GM13977 (cell line): ENCODE data around the gene HNRNPA2B1.

Experiments used
- DNase-seq: peaks from one replicate; pipeline ENCODE4 v3.0.0; 2012; ENCODE audit warnings: low spot score
- in situ Hi-C: fragments of 300-500 bp; cut with MboI; formaldehyde crosslinking; loops from one replicate; pipeline ENCODE4 v1.12.0; 2022; ENCODE audit warnings: low sequenced_read_pairs, low pct_unique_long_range_greater_than_20kb, mixed read lengths, inconsistent platforms; ENCODE audit not compliant: unreplicated experiment
- TF ChIP-seq, protein P1 (sequence below): IDR thresholded peaks from 2 replicates; pipeline ENCODE4 v1.5.1; 2012; ENCODE audit warnings: mild to moderate bottlenecking, control low read depth; ENCODE audit not compliant: insufficient read depth; ENCODE audit errors: extremely low read depth, missing control alignments

The HNRNPA2B1 gene

DNA sequence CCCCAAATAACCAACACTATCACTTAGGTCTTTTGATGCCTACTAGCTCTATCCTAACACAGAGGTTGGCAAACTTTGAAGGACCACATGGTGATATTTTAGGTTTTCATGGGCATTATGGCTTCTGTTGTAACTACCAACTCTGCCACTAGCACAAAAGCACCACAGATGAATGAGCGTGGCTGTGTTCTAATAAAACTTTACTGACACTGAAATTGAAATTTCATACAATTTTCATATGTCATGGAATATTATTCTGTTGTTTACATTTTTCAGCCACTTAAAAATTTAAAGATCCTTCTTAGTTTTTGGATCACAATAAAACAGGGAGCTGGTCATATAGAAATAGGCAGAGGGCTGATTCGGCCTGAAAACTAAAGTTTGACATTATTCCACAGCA, 27.4 kb upstream of the HNRNPA2B1 start:
- TF ChIP-seq, protein P1, sequence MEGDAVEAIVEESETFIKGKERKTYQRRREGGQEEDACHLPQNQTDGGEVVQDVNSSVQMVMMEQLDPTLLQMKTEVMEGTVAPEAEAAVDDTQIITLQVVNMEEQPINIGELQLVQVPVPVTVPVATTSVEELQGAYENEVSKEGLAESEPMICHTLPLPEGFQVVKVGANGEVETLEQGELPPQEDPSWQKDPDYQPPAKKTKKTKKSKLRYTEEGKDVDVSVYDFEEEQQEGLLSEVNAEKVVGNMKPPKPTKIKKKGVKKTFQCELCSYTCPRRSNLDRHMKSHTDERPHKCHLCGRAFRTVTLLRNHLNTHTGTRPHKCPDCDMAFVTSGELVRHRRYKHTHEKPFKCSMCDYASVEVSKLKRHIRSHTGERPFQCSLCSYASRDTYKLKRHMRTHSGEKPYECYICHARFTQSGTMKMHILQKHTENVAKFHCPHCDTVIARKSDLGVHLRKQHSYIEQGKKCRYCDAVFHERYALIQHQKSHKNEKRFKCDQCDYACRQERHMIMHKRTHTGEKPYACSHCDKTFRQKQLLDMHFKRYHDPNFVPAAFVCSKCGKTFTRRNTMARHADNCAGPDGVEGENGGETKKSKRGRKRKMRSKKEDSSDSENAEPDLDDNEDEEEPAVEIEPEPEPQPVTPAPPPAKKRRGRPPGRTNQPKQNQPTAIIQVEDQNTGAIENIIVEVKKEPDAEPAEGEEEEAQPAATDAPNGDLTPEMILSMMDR, result no peak
- in situ Hi-C loops, result no loop called here
- no peak for DNase-seq

DNA sequence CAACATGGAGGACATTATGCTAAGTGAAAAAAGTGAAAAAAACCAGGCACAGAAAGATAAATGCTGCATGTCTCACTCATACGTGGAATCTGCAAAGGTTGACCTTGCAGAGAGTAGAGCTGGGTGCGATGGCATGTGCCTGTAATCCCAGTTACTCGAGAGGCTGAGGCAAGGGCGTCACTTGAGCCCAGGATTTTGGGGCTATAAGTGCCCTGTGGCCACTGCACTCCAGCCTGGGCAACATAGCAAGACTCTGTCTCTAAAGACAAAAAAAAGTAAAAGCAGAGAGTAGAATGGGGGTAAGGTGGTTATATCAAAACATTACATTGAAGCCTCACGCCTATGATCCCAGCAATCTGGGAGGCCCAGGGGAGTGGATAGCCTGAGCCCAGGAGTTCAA, 23.8 kb upstream of the HNRNPA2B1 start:
- no peak for DNase-seq
- TF ChIP-seq, protein P1, result no peak
- in situ Hi-C loops, result no loop called here

DNA sequence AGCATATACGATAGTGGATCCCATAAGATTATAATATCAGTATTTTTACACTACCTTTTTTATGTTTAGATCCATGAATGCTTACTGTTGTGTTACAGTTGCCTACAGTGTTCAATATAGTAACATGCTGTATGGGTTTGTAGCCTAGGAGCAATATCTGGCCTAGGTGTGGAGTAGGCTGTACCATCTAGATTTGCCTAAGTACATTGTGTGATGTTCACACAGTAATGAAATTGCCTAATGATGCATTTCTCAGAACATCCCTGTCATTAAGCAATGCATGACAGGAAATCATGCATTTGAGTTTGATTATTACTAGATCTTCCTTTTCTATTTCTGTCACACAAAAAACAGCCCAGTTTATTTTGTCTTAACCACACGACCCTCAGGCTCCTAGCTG, 15.5 kb upstream of the HNRNPA2B1 start:
- in situ Hi-C loops, result no loop called here
- no peak for DNase-seq
- TF ChIP-seq, protein P1, result no peak

DNA sequence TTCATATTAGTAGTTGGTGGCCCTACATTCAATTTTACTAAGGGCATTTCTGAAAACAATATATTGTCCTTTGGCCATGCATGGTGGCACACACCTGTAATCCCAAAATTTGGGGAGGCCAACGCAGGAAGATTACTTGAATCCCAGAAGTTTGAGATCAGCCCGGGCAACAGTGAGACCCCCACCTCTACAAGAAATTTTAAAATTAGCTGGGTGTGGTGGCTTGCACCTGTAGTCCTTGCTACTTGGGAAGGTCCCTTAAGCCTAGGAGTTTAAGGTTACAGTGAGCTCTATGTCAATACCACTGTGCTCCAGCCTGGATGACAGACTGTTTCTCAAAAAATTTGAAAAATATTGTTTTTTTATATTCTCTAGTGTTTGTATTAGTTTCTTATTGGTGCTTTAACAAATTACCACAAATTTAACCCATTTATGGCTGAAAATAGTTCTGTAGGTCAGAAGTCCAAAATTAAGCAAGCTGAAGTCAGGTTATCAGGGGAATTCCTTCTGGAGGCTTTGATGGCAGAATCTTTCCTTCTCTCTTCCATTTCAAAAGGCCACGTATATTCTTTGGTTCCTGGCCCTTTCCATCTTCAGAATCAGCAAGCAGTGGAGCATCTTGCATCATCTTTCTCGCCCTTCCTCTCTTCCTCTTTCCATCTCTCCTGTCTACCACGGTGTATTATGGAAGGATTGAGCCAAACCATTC, 13.4 kb upstream of the HNRNPA2B1 start:
- in situ Hi-C loops, result no loop called here
- TF ChIP-seq, protein P1, result no peak
- DNase-seq, result no peak

DNA sequence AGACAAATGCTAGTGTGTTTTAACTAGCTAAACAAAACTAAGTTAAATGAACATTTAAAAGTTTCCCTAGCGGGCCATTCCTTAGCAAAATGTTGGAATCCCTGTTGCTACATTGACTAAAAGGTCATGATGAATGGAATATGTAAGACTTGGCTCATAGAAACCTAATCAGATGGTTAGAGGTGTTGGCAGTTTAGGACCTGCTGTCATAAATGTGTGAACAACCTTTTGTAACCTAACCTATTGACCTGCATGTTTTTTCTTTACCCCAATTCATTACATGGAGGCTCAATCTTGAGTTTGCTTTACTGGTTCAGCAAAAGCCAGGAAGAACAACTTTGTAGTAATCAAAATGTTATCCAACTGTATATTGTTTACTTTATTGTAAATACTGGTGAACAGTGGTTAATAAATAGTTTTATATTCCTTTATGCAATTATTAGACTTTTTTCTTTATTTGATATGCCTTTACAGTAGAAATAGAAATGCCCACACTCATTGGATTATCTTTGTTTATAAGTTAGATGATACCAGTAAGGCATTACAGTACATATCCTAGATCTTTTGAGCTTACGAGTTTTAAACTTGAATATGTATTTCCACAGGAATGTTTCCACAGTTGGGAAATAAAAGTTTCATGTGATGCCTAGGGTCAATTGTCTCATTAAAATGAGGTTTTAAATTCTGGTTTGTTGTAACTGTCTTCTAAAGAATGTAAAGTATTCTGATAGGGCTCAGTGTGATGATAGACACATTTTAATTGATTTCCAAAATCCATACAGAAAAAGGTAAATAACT, 12.6 kb upstream of the HNRNPA2B1 start:
- TF ChIP-seq, protein P1, result no peak
- in situ Hi-C loops, result no loop called here
- no peak for DNase-seq

DNA sequence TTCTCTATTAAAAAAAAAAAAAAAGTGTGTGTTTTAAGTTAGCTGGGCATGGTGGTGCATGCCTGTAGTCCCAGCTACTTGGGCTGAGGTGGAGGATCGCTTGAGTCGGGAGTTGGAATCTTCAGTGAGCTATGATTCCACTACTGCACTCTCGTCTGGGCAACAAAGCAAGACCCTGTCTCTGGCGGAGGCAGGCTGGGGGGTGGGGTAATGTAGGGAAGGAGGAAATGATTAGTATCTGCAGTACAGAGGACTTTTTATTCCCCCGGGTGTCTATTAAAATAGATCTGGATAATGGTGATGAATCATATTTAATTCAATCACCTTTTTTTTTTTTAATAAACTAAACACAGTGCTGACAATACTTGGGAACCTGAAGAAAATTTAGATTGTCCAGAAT, 7.5 kb upstream of the HNRNPA2B1 start:
- DNase-seq, result no peak
- TF ChIP-seq, protein P1, result no peak
- in situ Hi-C loops, result no loop called here
